WTC11 (cell line): ENCODE data around the gene NTRK3. TPM values are rescaled to one million over a fixed set of nuclear protein-coding genes. Genes with fewer than 3 reads are reported as not detected.

Source experiments
- ATAC-seq: fragments of 200-7000 bp; cut with Tn5 transposase; 2 replicates; pipeline ENCODE4 v1.10.0; 2021; ENCODE audit warnings: mild to moderate bottlenecking, moderate library complexity
- CTCF ChIA-PET: fragments of 300-600 bp; sonication (Branson Sonifier 250); formaldehyde crosslinking; loops from one replicate; lab custom pipeline; 2021; ENCODE audit warnings: antibody characterized with exemption; lab: Charles Lee
- POLR2A ChIA-PET: fragments of 350-600 bp; sonication (Branson Sonifier 250); formaldehyde crosslinking; loops from one replicate; lab custom pipeline; 2021; ENCODE audit warnings: antibody characterized with exemption; lab: Charles Lee
- DNase-seq: peaks from one replicate; pipeline ENCODE4 v3.0.0; 2021; ENCODE audit warnings: low spot score
- H3K27ac Mint-ChIP-seq: 2 replicates; pipeline ENCODE4 v1.8.0; 2021; ENCODE audit warnings: mixed read lengths
- H3K27me3 Mint-ChIP-seq: 2 replicates; pipeline ENCODE4 v1.8.0; 2021; ENCODE audit warnings: low read depth, mild to moderate bottlenecking, moderate library complexity, mixed read lengths
- H3K36me3 Mint-ChIP-seq: 2 replicates; pipeline ENCODE4 v1.8.0; 2021; ENCODE audit warnings: mixed read lengths
- H3K4me1 Mint-ChIP-seq: 2 replicates; pipeline ENCODE4 v1.8.0; 2022; ENCODE audit warnings: mixed read lengths
- H3K4me3 Mint-ChIP-seq: 2 replicates; pipeline ENCODE4 v1.8.0; 2021; ENCODE audit warnings: mild to moderate bottlenecking, moderate library complexity, mixed read lengths
- H3K9me3 Mint-ChIP-seq: 2 replicates; pipeline ENCODE4 v1.8.0; 2021; ENCODE audit warnings: mixed read lengths
- ATF6 ChIP-seq: sonication (generic); formaldehyde crosslinking; IDR thresholded peaks from 2 replicates; pipeline ENCODE4 v1.8.1; 2023; ENCODE audit warnings: mild to moderate bottlenecking, missing genetic modification reagents
- ESRRA ChIP-seq: sonication (generic); formaldehyde crosslinking; IDR thresholded peaks from 2 replicates; pipeline ENCODE4 v1.8.1; 2022; ENCODE audit warnings: mild to moderate bottlenecking, missing genetic modification reagents, borderline replicate concordance
- FOXP4 ChIP-seq: sonication (generic); formaldehyde crosslinking; IDR thresholded peaks from 2 replicates; pipeline ENCODE4 v1.8.0; 2022; ENCODE audit warnings: mild to moderate bottlenecking, missing genetic modification reagents
- GRHL2 ChIP-seq: fragments of 250-450 bp; sonication (Bioruptor Pico); IDR thresholded peaks from 2 replicates; pipeline ENCODE4 v1.8.0; 2022; ENCODE audit warnings: mild to moderate bottlenecking, moderate library complexity; ENCODE audit not compliant: insufficient replicate concordance, severe bottlenecking
- JAZF1 ChIP-seq: fragments of 250-450 bp; sonication (Bioruptor Pico); IDR thresholded peaks from 2 replicates; pipeline ENCODE4 v1.9.0; 2021; ENCODE audit warnings: moderate library complexity, mild to moderate bottlenecking, inconsistent platforms
- KAT7 ChIP-seq: sonication (generic); formaldehyde crosslinking; IDR thresholded peaks from 2 replicates; pipeline ENCODE4 v1.8.1; 2023; ENCODE audit warnings: missing genetic modification reagents, mild to moderate bottlenecking, borderline replicate concordance
- NR3C1 ChIP-seq: sonication (generic); formaldehyde crosslinking; conservative IDR thresholded peaks from 2 replicates; pipeline ENCODE4 v1.8.1; 2023; ENCODE audit warnings: low read depth, mild to moderate bottlenecking, missing genetic modification reagents
- SMAD3 ChIP-seq: sonication (generic); formaldehyde crosslinking; IDR thresholded peaks from 2 replicates; pipeline ENCODE4 v1.8.0; 2022; ENCODE audit warnings: missing genetic modification reagents, mild to moderate bottlenecking, borderline replicate concordance
- TEAD1 ChIP-seq: sonication (generic); formaldehyde crosslinking; IDR thresholded peaks from 2 replicates; pipeline ENCODE4 v1.8.0; 2022; ENCODE audit warnings: mild to moderate bottlenecking, missing genetic modification reagents
- TEAD4 ChIP-seq: sonication (generic); formaldehyde crosslinking; IDR thresholded peaks from 2 replicates; pipeline ENCODE4 v1.8.0; 2022; ENCODE audit warnings: mild to moderate bottlenecking, missing genetic modification reagents
- ZNF138 ChIP-seq: sonication (generic); formaldehyde crosslinking; conservative IDR thresholded peaks from 2 replicates; pipeline ENCODE4 v1.8.1; 2022; ENCODE audit warnings: mild to moderate bottlenecking, moderate library complexity, missing genetic modification reagents
- ZNF219 ChIP-seq: sonication (generic); formaldehyde crosslinking; IDR thresholded peaks from 2 replicates; pipeline ENCODE4 v1.8.0; 2023; ENCODE audit warnings: missing genetic modification reagents, mild to moderate bottlenecking, borderline replicate concordance
- ZNF416 ChIP-seq: fragments of 250-450 bp; sonication (Bioruptor Pico); IDR thresholded peaks from 2 replicates; pipeline ENCODE4 v1.9.0; 2021; ENCODE audit warnings: mild to moderate bottlenecking, inconsistent platforms
- total RNA-seq: library from RNA; stranded (reverse); gene quantifications from 3 replicates; pipeline ENCODE4 v1.2.3, GENCODE V29; 2021
- TF ChIP-seq, protein P1 (sequence below): fragments of 250-450 bp; sonication (Bioruptor Pico); IDR thresholded peaks from 2 replicates; pipeline ENCODE4 v1.8.0; 2021; ENCODE audit warnings: mild to moderate bottlenecking
- TF ChIP-seq, protein P2 (sequence below): sonication (generic); formaldehyde crosslinking; IDR thresholded peaks from 2 replicates; pipeline ENCODE4 v1.8.0; 2023; ENCODE audit warnings: missing genetic modification reagents
- TF ChIP-seq, protein P3 (sequence below): sonication (generic); formaldehyde crosslinking; IDR thresholded peaks from 2 replicates; pipeline ENCODE4 v1.8.1; 2022; ENCODE audit warnings: mild to moderate bottlenecking, moderate library complexity, missing genetic modification reagents
- TF ChIP-seq, protein P4 (sequence below): fragments of 200-600 bp; IDR thresholded peaks from 2 replicates; pipeline ENCODE4 v1.8.0; 2022; ENCODE audit warnings: antibody characterized with exemption

NTRK3 gene
- total RNA-seq, 1 experiment from 2014 or later: 12.3 TPM

GRCh38 chr15:88089731-88090130 is 166.8 kb downstream of the NTRK3 start:
- TF ChIP-seq NR3C1: no peak
- H3K9me3 Mint-ChIP-seq: peaks cover 18% of the 10 kb centered on the region
- ATAC-seq (no peak; the same call in 1 of the 2 replicates), DNase-seq (no peak)
- ChIA-PET POLR2A (no interaction called here), CTCF (no interaction called here)
- H3K27me3 Mint-ChIP-seq: no peaks in the 10 kb centered on the region
- peaks cover 6% of the 10 kb centered on the region; the same call in 1 of the 2 replicates for H3K36me3 Mint-ChIP-seq
- H3K27ac Mint-ChIP-seq: no peak overlapping the region
- no peak overlapping the region for H3K4me3 Mint-ChIP-seq
- H3K4me1 Mint-ChIP-seq: peaks cover 14% of the 10 kb centered on the region

GRCh38 chr15:88089024-88089620 is 167.4 kb downstream of the NTRK3 start:
- Mint-ChIP-seq H3K4me3 (no peak overlapping the region), H3K27me3 (no peaks in the 10 kb centered on the region), H3K9me3 (peaks cover 18% of the 10 kb centered on the region), H3K36me3 (peaks cover 6% of the 10 kb centered on the region; the same call in 1 of the 2 replicates), H3K27ac (no peak overlapping the region), H3K4me1 (peaks cover 15% of the 10 kb centered on the region)
- no peak for DNase-seq
- ChIA-PET CTCF (no interaction called here), POLR2A (interaction anchor here (0.7 kb wide), 1 partner anchor 188 kb away, joined by 3 read pairs; no protein-coding TSS in a partner anchor)
- no peak for ATAC-seq
- TF ChIP-seq, protein P1, sequence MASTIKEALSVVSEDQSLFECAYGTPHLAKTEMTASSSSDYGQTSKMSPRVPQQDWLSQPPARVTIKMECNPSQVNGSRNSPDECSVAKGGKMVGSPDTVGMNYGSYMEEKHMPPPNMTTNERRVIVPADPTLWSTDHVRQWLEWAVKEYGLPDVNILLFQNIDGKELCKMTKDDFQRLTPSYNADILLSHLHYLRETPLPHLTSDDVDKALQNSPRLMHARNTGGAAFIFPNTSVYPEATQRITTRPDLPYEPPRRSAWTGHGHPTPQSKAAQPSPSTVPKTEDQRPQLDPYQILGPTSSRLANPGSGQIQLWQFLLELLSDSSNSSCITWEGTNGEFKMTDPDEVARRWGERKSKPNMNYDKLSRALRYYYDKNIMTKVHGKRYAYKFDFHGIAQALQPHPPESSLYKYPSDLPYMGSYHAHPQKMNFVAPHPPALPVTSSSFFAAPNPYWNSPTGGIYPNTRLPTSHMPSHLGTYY: no peak
- no peak for TF ChIP-seq TEAD1
- TF ChIP-seq KAT7 (CRISPR knock-in tag): no peak
- no peak for TF ChIP-seq ATF6
- TF ChIP-seq, protein P2, sequence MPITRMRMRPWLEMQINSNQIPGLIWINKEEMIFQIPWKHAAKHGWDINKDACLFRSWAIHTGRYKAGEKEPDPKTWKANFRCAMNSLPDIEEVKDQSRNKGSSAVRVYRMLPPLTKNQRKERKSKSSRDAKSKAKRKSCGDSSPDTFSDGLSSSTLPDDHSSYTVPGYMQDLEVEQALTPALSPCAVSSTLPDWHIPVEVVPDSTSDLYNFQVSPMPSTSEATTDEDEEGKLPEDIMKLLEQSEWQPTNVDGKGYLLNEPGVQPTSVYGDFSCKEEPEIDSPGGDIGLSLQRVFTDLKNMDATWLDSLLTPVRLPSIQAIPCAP (CRISPR knock-in tag): no peak
- no peak for TF ChIP-seq JAZF1 (CRISPR knock-in tag)
- no peak for TF ChIP-seq ESRRA (CRISPR knock-in tag)
- TF ChIP-seq, protein P3, sequence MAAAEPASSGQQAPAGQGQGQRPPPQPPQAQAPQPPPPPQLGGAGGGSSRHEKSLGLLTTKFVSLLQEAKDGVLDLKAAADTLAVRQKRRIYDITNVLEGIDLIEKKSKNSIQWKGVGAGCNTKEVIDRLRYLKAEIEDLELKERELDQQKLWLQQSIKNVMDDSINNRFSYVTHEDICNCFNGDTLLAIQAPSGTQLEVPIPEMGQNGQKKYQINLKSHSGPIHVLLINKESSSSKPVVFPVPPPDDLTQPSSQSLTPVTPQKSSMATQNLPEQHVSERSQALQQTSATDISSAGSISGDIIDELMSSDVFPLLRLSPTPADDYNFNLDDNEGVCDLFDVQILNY (CRISPR knock-in tag): no peak
- TF ChIP-seq, protein P4, sequence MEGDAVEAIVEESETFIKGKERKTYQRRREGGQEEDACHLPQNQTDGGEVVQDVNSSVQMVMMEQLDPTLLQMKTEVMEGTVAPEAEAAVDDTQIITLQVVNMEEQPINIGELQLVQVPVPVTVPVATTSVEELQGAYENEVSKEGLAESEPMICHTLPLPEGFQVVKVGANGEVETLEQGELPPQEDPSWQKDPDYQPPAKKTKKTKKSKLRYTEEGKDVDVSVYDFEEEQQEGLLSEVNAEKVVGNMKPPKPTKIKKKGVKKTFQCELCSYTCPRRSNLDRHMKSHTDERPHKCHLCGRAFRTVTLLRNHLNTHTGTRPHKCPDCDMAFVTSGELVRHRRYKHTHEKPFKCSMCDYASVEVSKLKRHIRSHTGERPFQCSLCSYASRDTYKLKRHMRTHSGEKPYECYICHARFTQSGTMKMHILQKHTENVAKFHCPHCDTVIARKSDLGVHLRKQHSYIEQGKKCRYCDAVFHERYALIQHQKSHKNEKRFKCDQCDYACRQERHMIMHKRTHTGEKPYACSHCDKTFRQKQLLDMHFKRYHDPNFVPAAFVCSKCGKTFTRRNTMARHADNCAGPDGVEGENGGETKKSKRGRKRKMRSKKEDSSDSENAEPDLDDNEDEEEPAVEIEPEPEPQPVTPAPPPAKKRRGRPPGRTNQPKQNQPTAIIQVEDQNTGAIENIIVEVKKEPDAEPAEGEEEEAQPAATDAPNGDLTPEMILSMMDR: no peak

- POLR2A ChIA-PET: no interaction called here
- Mint-ChIP-seq H3K27ac (no peak overlapping the region), H3K4me3 (no peak overlapping the region), H3K36me3 (no peaks in the 10 kb centered on the region), H3K27me3 (no peaks in the 10 kb centered on the region), H3K4me1 (peaks cover 6% of the 10 kb centered on the region; the same call in 1 of the 2 replicates), H3K9me3 (peaks cover 9% of the 10 kb centered on the region; the same call in 1 of the 2 replicates)
- CTCF ChIA-PET: no interaction called here
- ATAC-seq (no peak), DNase-seq (no peak)
- TF ChIP-seq ZNF138 (CRISPR knock-in tag) (no peak), ZNF416 (CRISPR knock-in tag) (no peak), NR3C1 (no peak), SMAD3 (no peak), ZNF219 (CRISPR knock-in tag) (no peak), FOXP4 (CRISPR knock-in tag) (no peak), TEAD4 (CRISPR knock-in tag) (no peak), GRHL2 (no peak)
- TF ChIP-seq, protein P1: no peak
Measured at GRCh38 chr15:88083811-88084760, 172.5 kb downstream of the NTRK3 start.
